OCI-LY3 (cell line): ENCODE results near the gene PIAS4.

ENCODE experiments used
- EZH2phosphoT487 ChIP-seq: fragments of 200-600 bp; shearing (Covaris generic); IDR thresholded peaks from 2 replicates; pipeline ENCODE4 v1.6.1; 2018; ENCODE audit warnings: antibody characterized with exemption, mixed run types, low read depth
- TF ChIP-seq, protein P1 (sequence below): fragments of 200-600, 300-600 bp; sonication (generic); IDR thresholded peaks from 2 replicates; pipeline ENCODE4 v1.5.1; 2014; ENCODE audit warnings: antibody characterized with exemption, low read length, low read depth

- TF ChIP-seq, protein P1, sequence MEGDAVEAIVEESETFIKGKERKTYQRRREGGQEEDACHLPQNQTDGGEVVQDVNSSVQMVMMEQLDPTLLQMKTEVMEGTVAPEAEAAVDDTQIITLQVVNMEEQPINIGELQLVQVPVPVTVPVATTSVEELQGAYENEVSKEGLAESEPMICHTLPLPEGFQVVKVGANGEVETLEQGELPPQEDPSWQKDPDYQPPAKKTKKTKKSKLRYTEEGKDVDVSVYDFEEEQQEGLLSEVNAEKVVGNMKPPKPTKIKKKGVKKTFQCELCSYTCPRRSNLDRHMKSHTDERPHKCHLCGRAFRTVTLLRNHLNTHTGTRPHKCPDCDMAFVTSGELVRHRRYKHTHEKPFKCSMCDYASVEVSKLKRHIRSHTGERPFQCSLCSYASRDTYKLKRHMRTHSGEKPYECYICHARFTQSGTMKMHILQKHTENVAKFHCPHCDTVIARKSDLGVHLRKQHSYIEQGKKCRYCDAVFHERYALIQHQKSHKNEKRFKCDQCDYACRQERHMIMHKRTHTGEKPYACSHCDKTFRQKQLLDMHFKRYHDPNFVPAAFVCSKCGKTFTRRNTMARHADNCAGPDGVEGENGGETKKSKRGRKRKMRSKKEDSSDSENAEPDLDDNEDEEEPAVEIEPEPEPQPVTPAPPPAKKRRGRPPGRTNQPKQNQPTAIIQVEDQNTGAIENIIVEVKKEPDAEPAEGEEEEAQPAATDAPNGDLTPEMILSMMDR, result no peak
- no peak for TF ChIP-seq EZH2phosphoT487
These were observed 31.9 kb upstream of the PIAS4 start for GRCh38 chr19:3975637-3976087.
